Epithelial cell of proximal tubule (primary cell): ENCODE data around the gene CBLC. TPM values are rescaled to one million over a fixed set of nuclear protein-coding genes. Genes with fewer than 3 reads are reported as not detected.

Source experiments
- DNase-seq: peaks from one replicate; pipeline ENCODE4 v3.0.0-alpha.2; 2011; ENCODE audit warnings: low read depth
- H3K4me3 ChIP-seq: 2 replicates; pipeline ENCODE4 v1.5.1; 2011; ENCODE audit warnings: low read depth, mild to moderate bottlenecking, low read length
- total RNA-seq: library from RNA; depleted of rRNA; stranded (reverse); fragments of >200 nt; gene quantifications from 2 replicates; pipeline ENCODE4 v1.2.3, GENCODE V29; 2015
- TF ChIP-seq, protein P1 (sequence below): conservative IDR thresholded peaks from 2 replicates; pipeline ENCODE4 v1.5.1; 2012; ENCODE audit warnings: low read depth, mild to moderate bottlenecking, low read length

CBLC gene
- total RNA-seq, 1 donor from 2014 or later = 27.2 TPM

DNA sequence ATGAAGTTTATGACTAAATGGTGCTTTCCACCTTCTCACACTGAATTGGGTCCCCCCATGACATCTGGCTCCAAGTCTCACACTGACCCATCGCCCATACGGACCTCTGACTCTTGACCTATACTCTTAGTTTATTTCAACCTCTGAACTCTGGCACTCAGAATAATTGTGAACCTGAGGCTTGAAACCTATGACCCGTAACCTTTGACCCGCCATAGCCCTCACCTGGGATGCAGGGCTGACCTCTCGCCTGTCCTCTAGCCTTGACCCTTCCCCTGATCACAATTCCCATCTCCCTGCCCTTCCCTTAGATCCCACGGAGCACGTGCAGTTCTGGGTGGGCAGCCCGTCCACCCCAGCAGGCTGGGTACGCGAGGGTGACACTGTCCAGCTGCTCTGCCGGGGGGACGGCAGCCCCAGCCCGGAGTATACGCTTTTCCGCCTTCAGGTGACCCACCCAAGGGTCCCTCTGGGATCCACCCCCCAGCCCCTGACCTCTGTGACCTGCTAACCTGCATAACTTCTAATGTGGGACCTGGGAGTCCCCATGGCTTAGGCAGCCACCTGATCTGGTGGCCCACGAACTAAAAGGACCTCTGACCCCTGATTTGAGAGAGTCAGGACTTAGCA, 36.3 kb downstream of the CBLC start:
- no peak overlapping the region for H3K4me3 ChIP-seq
- no peak for DNase-seq
- TF ChIP-seq, protein P1, sequence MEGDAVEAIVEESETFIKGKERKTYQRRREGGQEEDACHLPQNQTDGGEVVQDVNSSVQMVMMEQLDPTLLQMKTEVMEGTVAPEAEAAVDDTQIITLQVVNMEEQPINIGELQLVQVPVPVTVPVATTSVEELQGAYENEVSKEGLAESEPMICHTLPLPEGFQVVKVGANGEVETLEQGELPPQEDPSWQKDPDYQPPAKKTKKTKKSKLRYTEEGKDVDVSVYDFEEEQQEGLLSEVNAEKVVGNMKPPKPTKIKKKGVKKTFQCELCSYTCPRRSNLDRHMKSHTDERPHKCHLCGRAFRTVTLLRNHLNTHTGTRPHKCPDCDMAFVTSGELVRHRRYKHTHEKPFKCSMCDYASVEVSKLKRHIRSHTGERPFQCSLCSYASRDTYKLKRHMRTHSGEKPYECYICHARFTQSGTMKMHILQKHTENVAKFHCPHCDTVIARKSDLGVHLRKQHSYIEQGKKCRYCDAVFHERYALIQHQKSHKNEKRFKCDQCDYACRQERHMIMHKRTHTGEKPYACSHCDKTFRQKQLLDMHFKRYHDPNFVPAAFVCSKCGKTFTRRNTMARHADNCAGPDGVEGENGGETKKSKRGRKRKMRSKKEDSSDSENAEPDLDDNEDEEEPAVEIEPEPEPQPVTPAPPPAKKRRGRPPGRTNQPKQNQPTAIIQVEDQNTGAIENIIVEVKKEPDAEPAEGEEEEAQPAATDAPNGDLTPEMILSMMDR = no peak

DNA sequence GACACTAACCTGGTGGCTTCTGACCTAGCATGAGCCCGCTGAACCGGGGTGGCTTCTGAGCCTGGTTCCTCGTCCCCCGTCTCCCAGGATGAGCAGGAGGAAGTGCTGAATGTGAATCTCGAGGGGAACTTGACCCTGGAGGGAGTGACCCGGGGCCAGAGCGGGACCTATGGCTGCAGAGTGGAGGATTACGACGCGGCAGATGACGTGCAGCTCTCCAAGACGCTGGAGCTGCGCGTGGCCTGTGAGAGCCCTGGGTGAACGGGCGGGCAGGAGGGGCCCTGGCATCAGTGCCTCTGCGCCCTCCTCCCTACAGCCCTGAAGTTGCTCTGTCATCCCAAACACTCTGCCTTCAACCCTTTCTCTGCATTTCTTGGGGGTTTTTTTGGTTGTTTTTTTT, 36.8 kb downstream of the CBLC start:
- TF ChIP-seq, protein P1 = no peak
- no peak overlapping the region for H3K4me3 ChIP-seq
- DNase-seq = no peak

DNA sequence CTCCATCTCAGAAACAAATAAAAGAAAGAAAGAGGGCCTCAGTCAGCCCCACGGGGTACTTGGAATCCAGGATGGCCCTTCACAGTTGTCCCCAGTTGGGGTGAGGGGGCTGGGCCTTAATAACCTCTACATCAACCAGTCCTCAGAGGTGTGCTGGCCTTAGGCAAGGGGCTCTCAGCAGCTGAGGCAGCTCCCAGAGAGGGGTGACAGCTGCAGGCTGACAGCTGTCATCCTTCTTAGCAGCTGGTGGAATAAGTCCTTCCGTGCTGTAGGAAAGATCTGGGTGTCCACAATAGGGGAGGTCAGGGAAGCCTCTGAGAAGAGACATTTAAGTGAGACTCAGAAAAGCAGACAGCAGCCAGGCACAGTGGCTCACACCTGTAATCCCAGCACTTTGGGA, 38.6 kb downstream of the CBLC start:
- DNase-seq = no peak
- TF ChIP-seq, protein P1 = no peak
- no peak overlapping the region for H3K4me3 ChIP-seq

DNA sequence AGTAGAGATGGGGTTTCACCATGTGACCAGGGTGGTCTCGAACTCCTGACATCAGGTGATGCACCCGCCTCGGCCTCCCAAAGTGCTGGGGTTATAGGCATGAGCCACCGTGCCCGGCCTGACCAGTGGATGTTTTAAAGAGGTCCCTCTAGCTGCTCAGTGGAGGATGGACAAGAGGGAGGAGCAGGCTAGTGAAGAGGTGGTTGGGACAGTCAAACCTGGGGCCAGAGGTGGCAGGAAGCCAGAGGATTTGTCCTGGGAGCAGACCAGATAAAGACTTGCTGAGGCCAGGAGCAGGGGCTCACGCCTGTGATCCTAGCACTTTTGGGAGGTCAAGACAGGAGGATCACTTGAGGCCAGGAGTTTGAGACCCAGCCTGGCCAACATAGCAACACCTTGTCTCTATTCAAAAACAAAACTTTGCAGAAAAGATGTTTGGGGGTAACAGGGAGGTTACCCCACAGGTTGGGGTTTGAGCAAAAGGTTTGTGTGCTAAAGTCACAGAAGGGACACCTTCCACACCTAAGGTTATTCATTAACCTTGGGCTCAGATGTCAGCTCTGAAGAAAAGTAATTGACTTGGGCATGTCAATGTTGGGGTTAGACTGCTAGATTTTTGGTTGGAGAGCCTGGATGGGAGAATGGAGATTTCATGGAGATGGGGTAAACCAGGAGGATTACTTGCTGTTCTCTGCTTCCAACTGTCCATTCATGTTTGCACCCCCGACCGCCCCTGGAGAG, 40.2 kb downstream of the CBLC start:
- DNase-seq = no peak
- TF ChIP-seq, protein P1 = no peak
- no peak overlapping the region for H3K4me3 ChIP-seq

DNA sequence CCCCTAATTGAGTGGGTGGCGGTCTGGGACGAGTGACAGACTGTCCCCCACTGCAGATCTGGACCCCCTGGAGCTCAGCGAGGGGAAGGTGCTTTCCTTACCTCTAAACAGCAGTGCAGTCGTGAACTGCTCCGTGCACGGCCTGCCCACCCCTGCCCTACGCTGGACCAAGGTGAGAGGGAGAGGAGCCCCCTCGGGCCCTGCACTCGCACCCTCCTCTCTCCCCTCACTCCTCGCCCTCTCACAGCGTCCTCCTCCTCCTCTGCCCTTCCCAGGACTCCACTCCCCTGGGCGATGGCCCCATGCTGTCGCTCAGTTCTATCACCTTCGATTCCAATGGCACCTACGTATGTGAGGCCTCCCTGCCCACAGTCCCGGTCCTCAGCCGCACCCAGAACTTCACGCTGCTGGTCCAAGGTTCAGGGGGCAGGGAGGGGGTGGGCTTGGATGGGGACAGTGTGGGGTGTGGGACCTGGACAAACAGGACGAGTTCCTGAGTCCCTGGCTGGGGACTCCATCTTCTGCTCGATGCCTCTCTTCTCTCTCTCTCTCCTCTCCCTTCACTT, 40.9 kb downstream of the CBLC start:
- no peak overlapping the region for H3K4me3 ChIP-seq
- DNase-seq = no peak
- TF ChIP-seq, protein P1 = no peak

DNA sequence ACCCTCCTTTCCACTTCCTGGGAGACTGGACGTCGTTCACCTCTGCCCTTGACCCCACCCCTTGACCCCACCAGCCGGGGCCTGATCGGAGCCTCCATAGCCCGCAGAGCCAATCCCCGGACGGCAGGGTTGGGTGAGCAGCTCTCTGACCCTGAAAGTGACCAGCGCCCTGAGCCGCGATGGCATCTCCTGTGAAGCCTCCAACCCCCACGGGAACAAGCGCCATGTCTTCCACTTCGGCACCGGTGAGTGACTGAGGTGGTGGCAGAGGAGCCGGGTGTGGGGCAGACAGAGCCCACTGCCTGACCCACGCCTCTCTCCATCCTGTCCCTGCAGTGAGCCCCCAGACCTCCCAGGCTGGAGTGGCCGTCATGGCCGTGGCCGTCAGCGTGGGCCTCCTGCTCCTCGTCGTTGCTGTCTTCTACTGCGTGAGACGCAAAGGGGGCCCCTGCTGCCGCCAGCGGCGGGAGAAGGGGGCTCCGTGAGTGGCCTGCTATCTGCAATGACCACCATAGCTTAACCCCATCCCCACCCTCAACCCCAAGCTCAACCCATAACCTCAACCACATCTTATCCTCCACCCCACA, 41.6 kb downstream of the CBLC start:
- TF ChIP-seq, protein P1 = no peak
- DNase-seq = no peak
- no peak overlapping the region for H3K4me3 ChIP-seq
